PC-3 (cell line): Measurements from ENCODE around the gene FCN3. TPM values are rescaled to one million over a fixed set of nuclear protein-coding genes. Genes with fewer than 3 reads are reported as not detected.
A peak's percentile ranks its signal among the peaks of the same experiment; 100 is the strongest.

ENCODE experiments used
- ATAC-seq: fragments of 200-7000 bp; cut with Tn5 transposase; 2 replicates; pipeline ENCODE4 v1.9.1; 2020; ENCODE audit warnings: mild to moderate bottlenecking, moderate library complexity
- BruUV-seq: library from RNA; stranded (reverse); fragments of 400-500 nt; replicated peaks from 2 replicates; lab custom pipeline; 2021; lab: Mats Ljungman, UMichigan
- CTCF ChIA-PET: fragments of 300-600 bp; sonication (Branson Sonifier 250); formaldehyde crosslinking; loops from one replicate; lab custom pipeline; 2022; ENCODE audit warnings: antibody characterized with exemption; lab: Charles Lee
- POLR2A ChIA-PET: fragments of 300-600 bp; sonication (Branson Sonifier 250); formaldehyde crosslinking; loops from one replicate; lab custom pipeline; 2022; ENCODE audit warnings: antibody characterized with exemption; ENCODE audit not compliant: unreplicated experiment; lab: Charles Lee
- DNase-seq: peaks from one replicate; pipeline ENCODE4 v3.0.0-alpha.2; 2015
- H2AFZ ChIP-seq: fragments of 300-600 bp; sonication (generic); 2 replicates; pipeline ENCODE4 v1.6.0; 2016; ENCODE audit warnings: antibody characterized with exemption, low read length
- H3F3A ChIP-seq: fragments of 300-600 bp; sonication (generic); one replicate; pipeline ENCODE4 v1.6.0; 2017; ENCODE audit warnings: antibody characterized with exemption, low read length, control low read depth, mild to moderate bottlenecking; ENCODE audit not compliant: unreplicated experiment
- H3K27ac ChIP-seq: fragments of 300-600 bp; sonication (generic); 2 replicates; pipeline ENCODE4 v1.5.1; 2016; ENCODE audit warnings: mild to moderate bottlenecking, low read length
- H3K27me3 ChIP-seq: fragments of 300-600 bp; sonication (generic); 2 replicates; pipeline ENCODE4 v1.6.1; 2016; ENCODE audit warnings: low read length, mixed read lengths
- H3K36me3 ChIP-seq: fragments of 300-600 bp; sonication (generic); 2 replicates; pipeline ENCODE4 v1.6.1; 2016; ENCODE audit warnings: low read depth, mixed run types, low read length, mixed read lengths
- H3K4me1 ChIP-seq: fragments of 300-600 bp; sonication (generic); 2 replicates; pipeline ENCODE4 v1.5.1; 2016; ENCODE audit warnings: low read length; ENCODE audit not compliant: insufficient read depth
- H3K4me2 ChIP-seq: fragments of 300-600 bp; sonication (generic); 2 replicates; pipeline ENCODE4 v1.6.0; 2016; ENCODE audit warnings: low read length
- H3K4me3 ChIP-seq: fragments of 300-600 bp; sonication (generic); 2 replicates; pipeline ENCODE4 v1.5.1; 2016; ENCODE audit warnings: mild to moderate bottlenecking, low read length, mixed read lengths
- H3K79me2 ChIP-seq: fragments of 300-600 bp; sonication (generic); 2 replicates; pipeline ENCODE4 v1.6.1; 2017; ENCODE audit warnings: low read length, mixed read lengths
- H3K9ac ChIP-seq: fragments of 300-600 bp; sonication (generic); 2 replicates; pipeline ENCODE4 v1.6.0; 2016; ENCODE audit warnings: mild to moderate bottlenecking, low read length
- H3K9me2 ChIP-seq: fragments of 300-600 bp; sonication (generic); replicated peaks from 2 replicates; pipeline ENCODE4 v1.6.1; 2016; ENCODE audit warnings: mixed run types, low read length, mixed read lengths
- H3K9me3 ChIP-seq: fragments of 300-600 bp; sonication (generic); 2 replicates; pipeline ENCODE4 v1.6.1; 2016; ENCODE audit warnings: low read length, mixed read lengths
- H4K20me1 ChIP-seq: fragments of 300-600 bp; sonication (generic); 2 replicates; pipeline ENCODE4 v1.6.1; 2016; ENCODE audit warnings: low read length, mixed read lengths
- EZH2 ChIP-seq: fragments of 300-600 bp; sonication (generic); IDR thresholded peaks from one replicate; pipeline ENCODE4 v1.6.1; 2017; ENCODE audit warnings: antibody characterized with exemption, mild to moderate bottlenecking, low read length; ENCODE audit not compliant: unreplicated experiment
- EZH2phosphoT487 ChIP-seq: fragments of 300-600 bp; sonication (generic); IDR thresholded peaks from 2 replicates; pipeline ENCODE4 v1.6.1; 2018; ENCODE audit warnings: mild to moderate bottlenecking, antibody characterized with exemption, low read length, borderline replicate concordance
- intact Hi-C: fragments of 100-400 bp; cut with micrococcal nuclease; formaldehyde crosslinking; loops from 2 replicates; pipeline ENCODE4 v1.9.0; 2023
- total RNA-seq: library from RNA; depleted of rRNA; stranded (reverse); fragments of >200 nt; gene quantifications from 2 replicates; pipeline ENCODE4 v1.2.3, GENCODE V29; 2014
- TF ChIP-seq, protein P1 (sequence below): fragments of 300-600 bp; sonication (generic); conservative IDR thresholded peaks from 2 replicates; pipeline ENCODE4 v1.5.1; 2017; ENCODE audit warnings: antibody characterized with exemption, low read depth, mild to moderate bottlenecking, low read length

FCN3 gene
- total RNA-seq, 1 experiment from 2014 or later, result not detected

- Histone ChIP-seq H3K36me3 (no peaks in the 10 kb centered on the region), H3K27ac (no peak overlapping the region), H2AFZ (no peak overlapping the region), H3K4me1 (no peaks in the 10 kb centered on the region), H3K27me3 (no peaks in the 10 kb centered on the region), H3K4me3 (no peak overlapping the region), H3K9ac (no peak overlapping the region), H3K9me2 (no peaks in the 10 kb centered on the region), H3K4me2 (no peak overlapping the region), H3K79me2 (no peaks in the 10 kb centered on the region), H3F3A (no peaks in the 10 kb centered on the region), H3K9me3 (no peaks in the 10 kb centered on the region), H4K20me1 (no peaks in the 10 kb centered on the region)
- TF ChIP-seq, protein P1, sequence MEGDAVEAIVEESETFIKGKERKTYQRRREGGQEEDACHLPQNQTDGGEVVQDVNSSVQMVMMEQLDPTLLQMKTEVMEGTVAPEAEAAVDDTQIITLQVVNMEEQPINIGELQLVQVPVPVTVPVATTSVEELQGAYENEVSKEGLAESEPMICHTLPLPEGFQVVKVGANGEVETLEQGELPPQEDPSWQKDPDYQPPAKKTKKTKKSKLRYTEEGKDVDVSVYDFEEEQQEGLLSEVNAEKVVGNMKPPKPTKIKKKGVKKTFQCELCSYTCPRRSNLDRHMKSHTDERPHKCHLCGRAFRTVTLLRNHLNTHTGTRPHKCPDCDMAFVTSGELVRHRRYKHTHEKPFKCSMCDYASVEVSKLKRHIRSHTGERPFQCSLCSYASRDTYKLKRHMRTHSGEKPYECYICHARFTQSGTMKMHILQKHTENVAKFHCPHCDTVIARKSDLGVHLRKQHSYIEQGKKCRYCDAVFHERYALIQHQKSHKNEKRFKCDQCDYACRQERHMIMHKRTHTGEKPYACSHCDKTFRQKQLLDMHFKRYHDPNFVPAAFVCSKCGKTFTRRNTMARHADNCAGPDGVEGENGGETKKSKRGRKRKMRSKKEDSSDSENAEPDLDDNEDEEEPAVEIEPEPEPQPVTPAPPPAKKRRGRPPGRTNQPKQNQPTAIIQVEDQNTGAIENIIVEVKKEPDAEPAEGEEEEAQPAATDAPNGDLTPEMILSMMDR, result no peak
- no peak for TF ChIP-seq EZH2
- TF ChIP-seq EZH2phosphoT487, result no peak
- BruUV-seq, result no TSS peak
- ChIA-PET CTCF (no interaction called here), POLR2A (no interaction called here)
- ATAC-seq (no peak), DNase-seq (peak; percentile 26)
- intact Hi-C loops, result no loop called here
These were observed 6.4 kb upstream of the FCN3 start for GRCh38 chr1:27380766-27381733.

GRCh38 chr1:27380224-27380623 is 5.6 kb upstream of the FCN3 start:
- Histone ChIP-seq H3K36me3 (no peaks in the 10 kb centered on the region), H3K79me2 (no peaks in the 10 kb centered on the region), H3K27me3 (no peaks in the 10 kb centered on the region), H3K4me1 (no peaks in the 10 kb centered on the region), H4K20me1 (no peaks in the 10 kb centered on the region), H3K4me2 (no peak overlapping the region), H3F3A (no peaks in the 10 kb centered on the region), H3K9me2 (no peaks in the 10 kb centered on the region), H3K9me3 (no peaks in the 10 kb centered on the region), H3K27ac (no peak overlapping the region), H2AFZ (no peak overlapping the region), H3K9ac (no peak overlapping the region), H3K4me3 (no peak overlapping the region)
- intact Hi-C loops, result no loop called here
- no TSS peak for BruUV-seq
- TF ChIP-seq EZH2phosphoT487 (no peak), EZH2 (no peak)
- TF ChIP-seq, protein P1, result no peak
- ChIA-PET POLR2A (no interaction called here), CTCF (no interaction called here)
- DNase-seq, result no peak
- no peak for ATAC-seq
